GM11168 (cell line): ENCODE data around the gene POMT1.
"Not testable (repeated sequence)": the region's sequence is repeated elsewhere in the genome, so short reads cannot be mapped to it uniquely, and the experiment has no call there.

Source experiments
- in situ Hi-C: fragments of 300-500 bp; cut with MboI; formaldehyde crosslinking; loops from one replicate; pipeline ENCODE4 v1.12.0; 2022; ENCODE audit warnings: low sequenced_read_pairs; ENCODE audit not compliant: unreplicated experiment

The POMT1 gene

DNA sequence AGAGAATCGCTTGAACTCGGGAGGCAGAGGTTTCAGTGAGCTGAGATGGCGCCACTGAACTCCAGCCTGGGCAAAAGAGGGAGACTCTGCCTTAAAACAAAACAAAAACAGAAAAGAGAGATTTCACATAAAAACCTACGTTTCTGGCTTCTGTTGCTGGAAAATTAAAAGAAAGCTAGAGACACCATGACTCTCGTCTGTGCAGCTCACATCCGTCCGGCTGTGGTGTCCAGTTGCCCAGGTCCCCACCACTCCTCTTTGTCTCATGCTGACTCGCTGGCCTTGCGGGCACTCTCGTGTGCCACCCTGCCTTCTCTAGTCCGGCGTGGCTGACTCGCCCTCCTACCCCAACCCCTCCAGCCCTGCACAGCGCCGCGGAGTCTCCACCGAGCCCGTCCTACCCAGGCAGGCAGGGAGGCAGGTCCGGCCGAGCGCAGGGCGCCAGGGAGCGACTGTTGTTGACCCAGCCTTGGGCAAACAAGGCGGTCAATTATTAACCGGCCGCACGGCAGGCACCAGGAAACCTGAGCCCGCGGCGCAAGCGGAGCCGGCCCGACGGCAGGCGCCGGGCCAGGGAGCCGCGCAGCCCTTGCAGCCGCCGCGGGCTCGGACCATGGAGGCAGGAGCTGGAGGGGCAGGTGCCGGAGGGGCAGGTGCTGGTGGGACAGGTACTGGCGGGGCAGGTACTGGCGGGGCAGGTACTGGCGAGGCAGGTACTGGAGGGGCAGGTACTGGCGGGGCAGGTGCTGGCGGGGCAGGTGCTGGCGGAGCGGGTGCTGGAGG is 42.5 kb downstream of the POMT1 start, which contains the start of gene PRRT1B:
Gene PRRT1B, plus strand, starts transcription at position 521 of the 783 bp plus-strand sequence. Its CDS starts 93 bp downstream, at position 614.
- in situ Hi-C loops: no loop called here

DNA sequence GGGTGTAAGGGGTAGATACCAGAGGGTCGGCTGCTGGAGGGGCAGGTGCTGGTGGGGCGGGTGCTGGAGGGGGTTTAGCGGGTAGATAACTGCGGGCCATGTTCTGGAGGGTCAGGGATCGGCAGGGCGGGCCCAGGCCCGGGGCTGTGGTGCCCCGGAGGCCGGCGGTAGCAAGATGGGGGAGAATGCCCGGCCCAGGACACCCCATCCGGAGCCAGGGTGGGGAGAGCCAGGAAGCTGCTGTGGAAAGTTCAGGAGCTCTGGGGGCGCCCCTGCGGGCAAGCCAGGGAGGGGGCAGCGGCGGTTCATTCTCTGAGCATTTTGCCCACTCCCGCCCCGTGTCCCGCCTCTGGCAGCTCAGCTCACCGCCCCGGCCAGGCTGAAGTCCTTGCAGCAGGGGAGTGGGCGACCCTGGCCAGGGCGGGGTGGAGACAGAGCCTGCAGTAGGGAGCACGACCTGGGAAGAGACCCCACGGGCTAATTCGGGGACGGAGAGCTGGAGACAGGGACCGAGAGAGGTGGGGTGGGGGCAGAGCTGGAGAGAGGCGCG is 43.1 kb downstream of the POMT1 start:
- in situ Hi-C loops: no loop called here

DNA sequence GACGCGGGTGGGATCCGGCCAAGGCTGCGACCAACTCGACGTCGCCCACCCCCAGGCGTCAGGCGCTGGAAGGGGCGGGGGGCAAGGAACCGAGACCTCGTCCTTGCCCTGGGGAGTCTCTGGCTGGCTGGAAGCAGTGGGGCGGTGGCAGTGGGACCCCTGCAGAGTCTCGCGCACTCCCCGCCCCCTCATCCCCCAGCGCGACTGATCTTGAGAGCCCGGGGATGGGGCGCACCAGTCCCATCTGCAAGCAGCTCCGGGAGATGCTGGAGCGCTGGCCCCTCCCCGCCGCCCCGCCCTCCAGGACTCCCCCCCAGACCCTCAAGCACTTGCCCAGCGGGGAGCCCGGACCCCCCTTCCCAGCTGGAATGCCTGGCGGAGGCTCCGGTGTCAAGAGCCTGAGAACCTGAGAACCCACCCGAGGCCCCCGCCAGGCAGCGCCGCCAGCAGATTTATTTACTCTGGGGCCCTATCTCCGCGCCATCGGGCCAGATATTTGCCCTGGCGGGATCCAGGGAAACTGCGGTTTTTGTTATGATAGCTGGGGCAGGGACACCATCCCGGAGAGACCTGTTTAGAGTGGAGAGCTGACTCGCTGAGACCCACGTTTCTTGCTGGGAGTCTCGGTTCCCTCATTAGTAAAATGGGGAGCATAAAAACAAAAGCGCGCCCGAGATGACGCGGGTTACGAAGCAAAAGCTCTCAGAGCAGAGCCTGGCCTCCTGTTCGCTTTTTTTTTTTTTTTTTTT is 43.8 kb downstream of the POMT1 start:
- in situ Hi-C loops: no loop called here

DNA sequence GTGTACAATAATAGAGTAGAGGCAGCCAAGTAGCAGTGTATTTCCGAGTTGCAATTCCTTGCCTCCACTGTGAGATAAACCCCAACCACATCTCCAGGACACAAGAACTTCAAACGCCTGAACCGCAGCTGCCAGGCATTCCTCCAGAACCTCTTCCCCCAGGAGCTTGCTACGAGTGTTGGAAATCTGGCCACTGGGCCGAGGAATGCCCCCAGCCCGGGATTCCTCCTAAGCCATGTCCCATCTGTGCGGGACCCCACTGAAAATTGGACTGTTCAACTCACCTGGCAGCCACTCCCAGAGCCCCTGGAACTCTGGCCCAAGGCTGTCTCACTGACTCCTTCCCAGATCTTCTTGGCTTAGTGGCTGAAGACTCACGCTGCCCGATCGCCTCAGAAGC is 46.5 kb downstream of the POMT1 start:
- in situ Hi-C loops: not testable (repeated sequence)

DNA sequence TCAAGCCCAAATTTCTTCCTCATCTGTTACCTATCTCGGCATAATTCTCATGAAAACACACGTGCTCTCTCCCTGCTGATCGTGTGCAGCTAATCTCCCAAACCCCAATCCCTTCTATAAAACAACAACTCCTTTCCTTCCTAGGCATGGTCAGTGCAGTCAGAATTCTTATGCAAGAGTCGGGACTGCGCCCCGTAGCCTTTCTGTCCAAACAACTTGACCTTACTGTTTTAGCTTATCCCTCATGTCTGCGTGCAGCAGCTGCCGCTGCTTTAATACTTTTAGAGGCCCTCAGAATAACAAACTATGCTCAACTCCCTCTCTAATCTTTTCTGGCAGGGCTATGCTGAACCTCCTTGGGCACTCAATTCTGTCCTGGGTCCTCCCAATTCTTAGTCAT is 47.7 kb downstream of the POMT1 start:
- in situ Hi-C loops: not testable (repeated sequence)

DNA sequence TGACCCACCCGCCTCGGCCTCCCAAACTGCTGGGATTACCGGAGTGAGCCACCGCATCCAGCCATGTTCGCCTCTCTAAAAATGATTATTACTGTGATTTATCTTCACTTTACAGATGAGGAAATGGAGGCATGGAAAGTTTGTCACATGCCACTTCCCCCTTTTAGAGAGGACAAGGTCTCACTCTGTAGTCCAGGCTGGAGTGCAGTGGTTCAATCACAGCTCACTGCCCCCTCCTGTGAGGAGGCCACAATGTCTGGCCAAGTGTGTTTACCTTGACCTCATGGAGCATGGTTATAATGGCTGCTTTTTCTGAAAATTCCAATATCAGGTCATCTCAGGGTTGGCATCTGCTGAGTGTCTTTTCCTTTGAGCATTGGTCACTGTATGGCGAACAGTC is 49.3 kb downstream of the POMT1 start:
- in situ Hi-C loops: no loop called here

DNA sequence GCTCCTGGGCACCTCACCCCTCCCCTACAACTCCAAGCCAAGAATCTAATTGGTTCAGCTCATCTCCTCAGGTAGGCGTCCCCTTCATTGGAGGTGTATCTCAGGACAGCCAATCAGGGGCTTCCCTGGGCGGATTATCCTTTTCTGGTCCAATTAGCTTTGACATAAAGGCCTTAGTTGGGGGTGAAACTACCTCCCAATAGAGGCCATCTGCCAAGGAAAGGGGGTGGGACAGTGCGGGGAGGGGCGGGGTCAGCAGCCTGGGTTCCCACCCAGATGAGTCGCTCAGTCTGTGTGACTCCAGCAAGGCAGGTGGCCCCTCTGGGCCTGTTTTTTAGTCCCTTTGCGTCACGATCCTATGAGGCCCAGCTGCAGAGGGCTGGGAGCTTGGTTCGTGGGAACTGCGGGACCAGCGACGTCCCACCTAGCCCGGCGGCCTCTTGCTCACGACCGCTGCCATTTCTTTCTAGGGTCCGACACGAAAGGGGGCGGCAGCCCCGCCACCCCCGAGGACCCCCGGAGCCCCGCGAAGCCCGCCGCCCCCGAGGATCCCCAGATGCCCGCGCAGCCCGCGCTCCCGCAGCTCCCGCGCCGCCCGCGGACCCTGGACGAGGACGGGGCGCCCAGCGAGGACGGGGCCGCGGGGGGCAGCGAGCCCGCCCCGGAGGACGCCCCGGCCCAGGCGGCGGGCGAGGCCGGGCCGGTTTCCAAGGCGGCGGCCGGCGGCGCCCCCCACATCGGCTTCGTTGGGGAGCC is 51.5 kb downstream of the POMT1 start:
- in situ Hi-C loops: no loop called here

DNA sequence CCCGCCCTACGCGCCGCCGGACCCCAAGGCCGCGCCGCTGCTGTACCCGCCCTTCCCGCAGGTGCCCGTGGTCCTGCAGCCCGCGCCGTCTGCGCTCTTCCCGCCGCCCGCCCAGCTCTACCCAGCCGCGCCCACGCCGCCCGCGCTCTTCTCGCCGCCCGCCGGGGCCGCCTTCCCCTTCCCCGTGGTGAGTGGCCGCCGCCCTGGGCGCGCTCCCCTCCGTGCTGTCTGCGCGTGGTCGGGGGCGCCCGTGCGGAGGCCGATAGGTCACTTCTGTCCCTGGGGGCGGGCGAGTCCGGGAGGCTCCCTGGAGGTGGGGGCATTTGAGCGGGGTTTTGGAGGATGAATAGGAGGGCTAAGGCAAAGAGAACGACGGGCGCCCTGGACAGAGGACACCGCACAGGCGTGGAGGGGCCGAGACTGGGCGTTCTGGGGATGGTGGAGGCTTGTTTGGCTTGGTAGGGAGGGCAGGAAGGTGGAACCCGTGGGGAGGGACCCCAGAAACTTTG is 52.2 kb downstream of the POMT1 start:
- in situ Hi-C loops: no loop called here

DNA sequence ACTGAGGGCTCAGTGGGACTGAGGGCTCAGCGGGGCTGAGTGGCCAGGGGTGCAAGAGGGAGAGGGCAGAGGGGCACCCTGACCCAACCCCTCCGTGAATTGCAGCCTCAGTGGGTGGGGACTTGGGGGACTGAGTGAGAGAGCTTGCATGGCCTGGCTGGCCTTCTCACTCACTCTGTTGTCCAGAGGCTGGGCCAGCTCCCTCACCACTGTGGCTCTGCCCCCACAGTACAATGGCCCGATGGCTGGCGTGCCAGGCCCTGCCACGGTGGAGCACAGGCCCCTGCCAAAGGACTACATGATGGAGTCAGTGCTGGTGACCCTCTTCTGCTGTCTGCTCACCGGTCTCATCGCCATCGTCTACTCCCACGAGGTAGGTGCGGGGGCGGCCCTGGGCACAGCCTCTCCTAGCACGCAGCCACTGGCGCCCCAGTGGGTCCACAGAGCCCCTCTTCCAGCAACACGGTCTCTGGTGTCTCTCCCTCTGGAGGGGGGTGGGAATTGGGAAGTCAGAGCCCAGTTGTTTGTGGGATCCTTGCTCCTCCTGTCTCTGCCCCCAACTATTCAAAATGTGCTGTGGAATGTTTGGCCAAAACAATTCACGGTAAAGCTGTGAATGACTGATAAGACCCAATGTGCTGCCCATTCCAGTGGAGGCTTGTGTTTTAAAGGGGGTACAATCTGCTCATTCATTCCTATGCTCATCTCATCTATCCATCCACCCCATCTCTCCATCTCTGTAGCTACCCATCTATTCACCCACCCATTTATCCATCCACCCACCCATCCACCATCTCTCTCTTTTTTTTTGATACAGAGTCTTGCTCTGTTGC is 53.3 kb downstream of the POMT1 start:
- in situ Hi-C loops: no loop called here

DNA sequence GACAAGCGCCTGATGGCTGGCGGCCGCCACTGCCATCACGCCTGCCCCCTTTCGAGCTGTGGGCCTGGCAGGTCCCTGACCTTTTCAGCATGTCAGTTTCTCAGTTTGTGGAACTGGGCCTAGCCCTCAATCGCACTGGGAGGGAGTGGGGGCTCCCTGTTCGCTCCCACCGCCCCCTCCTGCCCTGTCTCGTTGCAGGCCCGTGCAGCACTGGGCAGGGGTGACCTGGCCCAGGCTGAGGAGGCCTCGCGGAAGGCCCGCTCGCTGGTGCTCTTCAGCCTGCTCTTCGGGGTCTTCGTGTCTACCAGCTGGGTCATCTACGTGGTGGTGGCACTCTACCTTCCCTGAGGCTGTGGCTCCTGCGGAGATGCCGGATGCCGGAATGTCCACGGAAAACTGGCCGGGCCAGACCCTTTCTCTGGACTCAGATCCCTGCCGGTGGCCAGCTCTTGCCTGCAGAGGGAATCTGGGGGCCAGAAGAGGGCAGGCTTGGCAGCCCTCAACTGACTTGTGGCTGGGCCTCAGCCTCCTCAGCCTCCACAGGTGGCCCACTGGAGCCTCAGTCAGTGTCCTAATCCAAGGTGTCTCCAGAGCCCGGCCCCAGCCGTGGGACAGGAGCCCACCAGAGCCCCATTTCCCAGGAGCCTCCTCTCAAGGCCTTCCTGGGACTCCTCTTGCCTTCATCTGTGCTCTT is 55.3 kb downstream of the POMT1 start:
- in situ Hi-C loops: no loop called here

DNA sequence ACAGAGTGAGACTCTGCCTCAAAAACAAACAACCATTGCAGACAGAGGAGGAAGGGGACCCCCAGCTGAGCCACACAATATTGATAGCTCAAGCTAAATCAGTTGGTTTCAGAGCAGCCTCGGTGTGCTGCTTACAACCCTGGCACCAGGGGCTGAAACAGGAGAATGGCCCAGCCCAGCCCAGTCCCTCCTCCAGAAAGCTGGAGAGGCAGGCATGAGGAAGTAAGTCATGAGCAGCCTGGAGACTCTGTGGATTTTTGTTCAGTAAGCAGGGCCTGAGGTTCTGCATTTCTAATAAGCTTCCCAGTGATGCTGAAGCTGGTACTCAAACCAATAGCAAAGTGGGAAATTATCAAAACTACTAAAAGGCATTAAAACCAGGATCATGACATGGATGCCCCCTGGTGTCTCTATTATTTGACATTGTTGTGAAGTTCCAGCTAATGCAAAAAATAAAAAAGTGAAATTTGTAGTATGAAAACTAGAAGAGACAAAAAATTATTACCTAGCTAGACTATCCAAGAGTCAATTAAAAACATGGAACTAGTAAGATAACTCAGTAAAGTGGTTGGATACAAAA is 56.8 kb downstream of the POMT1 start:
- in situ Hi-C loops: no loop called here

DNA sequence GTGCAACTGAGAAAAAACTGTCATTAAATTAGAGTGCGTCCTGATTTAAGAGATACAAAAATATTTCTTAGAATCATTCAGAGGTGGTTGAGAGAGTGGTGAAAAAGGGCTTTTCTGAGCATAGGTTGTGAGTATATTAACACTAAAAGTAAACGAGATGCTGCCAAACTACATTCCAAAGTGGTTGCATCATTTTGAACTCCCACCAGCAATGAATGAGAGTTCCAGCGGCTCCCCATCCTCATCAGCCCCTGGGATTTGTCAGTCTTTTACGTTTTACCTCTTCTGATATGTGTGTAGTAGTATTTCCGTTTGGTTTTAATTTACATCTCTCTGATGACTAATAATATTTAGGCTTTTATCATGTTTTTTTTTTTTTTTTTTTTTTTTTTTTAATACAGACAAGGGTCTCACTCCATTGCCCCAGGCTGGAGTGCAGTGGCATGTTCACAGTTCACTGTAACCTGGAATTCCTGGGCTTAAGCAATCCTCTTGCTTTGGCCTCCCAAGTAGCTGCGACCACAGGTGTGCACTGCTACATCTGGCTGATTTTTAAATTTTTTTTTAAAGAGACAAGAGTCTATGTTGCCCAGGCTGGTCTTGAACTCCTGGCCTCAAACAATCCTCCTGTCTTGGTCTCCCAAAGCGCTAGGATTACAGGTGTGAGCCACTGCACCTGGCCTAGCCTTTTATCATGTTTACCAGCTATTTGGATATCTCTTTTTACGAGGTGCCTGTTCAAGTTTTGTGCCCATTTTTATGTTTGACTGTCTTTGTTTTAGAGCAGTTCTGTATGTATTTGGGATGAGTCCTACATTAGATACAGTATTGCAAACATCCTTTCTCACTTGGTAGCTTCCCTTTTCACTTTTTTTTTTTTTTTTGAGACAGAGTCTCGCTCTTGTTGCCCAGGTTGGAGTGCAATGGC is 59.6 kb downstream of the POMT1 start:
- in situ Hi-C loops: no loop called here

DNA sequence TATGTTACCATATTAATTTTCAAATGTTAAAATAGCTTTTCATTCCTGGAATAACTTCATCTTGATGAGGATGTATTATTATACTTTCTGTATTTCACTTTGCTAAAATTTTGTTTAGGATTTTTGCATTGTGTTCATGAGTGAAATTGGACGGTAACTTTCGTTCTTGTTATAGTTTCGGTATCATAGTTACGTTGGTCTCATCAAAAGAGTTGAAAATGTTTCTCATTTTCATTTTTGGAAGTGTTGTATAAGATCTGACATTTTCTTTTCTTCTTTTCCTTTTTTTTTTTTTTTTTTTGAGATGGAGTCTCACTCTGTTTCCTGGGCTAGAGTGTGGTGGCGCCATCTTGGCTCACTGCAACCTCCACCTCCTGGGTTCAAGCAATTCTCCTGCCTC is 62.7 kb downstream of the POMT1 start:
- in situ Hi-C loops: no loop called here

DNA sequence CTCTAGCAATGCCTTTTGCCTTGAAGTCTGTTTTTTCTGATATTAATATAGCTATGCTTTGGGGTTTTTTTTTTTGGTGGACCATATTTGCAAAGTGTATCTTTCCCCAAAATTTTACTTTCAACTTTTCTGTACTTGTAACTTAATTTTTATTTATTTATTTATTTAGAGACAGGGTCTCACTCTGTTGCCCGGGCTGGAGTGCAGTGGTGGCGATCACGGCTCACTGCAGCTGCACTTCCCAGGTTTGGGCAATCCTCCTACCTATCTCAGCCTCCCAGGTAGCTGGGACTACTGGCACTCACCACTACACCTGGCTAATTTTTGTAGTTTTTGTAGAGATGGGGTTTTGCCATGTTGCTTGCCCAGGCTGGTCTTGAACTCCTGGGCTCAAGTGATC is 63.4 kb downstream of the POMT1 start:
- in situ Hi-C loops: no loop called here

DNA sequence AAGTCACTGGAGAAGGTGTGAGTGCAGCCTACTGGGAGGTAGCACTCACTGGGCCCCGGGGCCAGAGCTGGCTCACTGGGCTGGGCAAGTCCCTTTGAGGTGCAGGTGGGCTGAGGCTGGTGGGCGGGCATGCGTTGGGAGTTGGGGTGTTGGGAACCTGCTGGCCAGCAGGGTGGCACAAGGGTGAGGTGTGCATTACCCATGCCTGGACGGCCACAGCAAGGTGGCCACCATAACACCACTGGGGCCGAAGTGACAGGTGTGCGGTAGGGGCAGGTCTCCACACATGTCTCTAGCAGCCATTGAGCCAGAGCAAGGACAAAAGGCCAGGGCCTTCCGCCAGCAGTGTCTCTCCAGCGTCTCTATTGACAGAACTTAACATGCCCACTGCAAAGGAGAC is 65.2 kb downstream of the POMT1 start:
- in situ Hi-C loops: no loop called here
